B cell (primary cell): ENCODE measurements around the gene SCUBE1. TPM values are rescaled to one million over a fixed set of nuclear protein-coding genes. Genes with fewer than 3 reads are reported as not detected.

Experiments used
- ATAC-seq: fragments of 200-7000 bp; cut with Tn5 transposase; one replicate; pipeline ENCODE4 v1.10.0; 2021; ENCODE audit warnings: low read depth, mild to moderate bottlenecking, moderate number of reproducible peaks, moderate library complexity
- CTCF ChIA-PET: fragments of 350-600 bp; sonication (Branson Sonifier 250); formaldehyde crosslinking; loops from one replicate; lab custom pipeline; 2021; ENCODE audit warnings: antibody characterized with exemption, inconsistent platforms; lab: Charles Lee
- POLR2A ChIA-PET: fragments of 350-600 bp; sonication (Branson Sonifier 250); formaldehyde crosslinking; loops from one replicate; lab custom pipeline; 2021; ENCODE audit warnings: antibody characterized with exemption; lab: Charles Lee
- DNase-seq: peaks from one replicate; pipeline ENCODE4 v3.0.0; 2013
- H2AFZ ChIP-seq: 2 replicates; pipeline ENCODE4 v1.6.1; 2012; ENCODE audit warnings: mild to moderate bottlenecking, low read depth, low read length; ENCODE audit not compliant: insufficient read depth, poor library complexity, severe bottlenecking
- H3K27ac ChIP-seq, 2 donors: 1 replicate in 1 of 2; 2 replicates in 1 of 2; pipeline ENCODE4 v1.5.1; 2012 to 2013; ENCODE audit warnings: low read length in 2 of 2, mild to moderate bottlenecking in 2 of 2, moderate library complexity in 1 of 2
- H3K27me3 ChIP-seq, 4 experiments: fragments of 200-600 bp in 1 of 4; sonication (generic) in 1 of 4; replicated peaks in 1 of 4; 1 replicate in 2 of 4; 2 replicates in 2 of 4; pipeline versions ENCODE4 v1.6.1 to v1.7.0; 2013 to 2016; ENCODE audit warnings: low read length in 3 of 4, mild to moderate bottlenecking in 2 of 4, mixed read lengths in 1 of 4, moderate library complexity in 1 of 4; ENCODE audit not compliant: insufficient read depth in 4 of 4, control insufficient read depth in 3 of 4; ENCODE audit errors: control extremely low read depth in 1 of 4
- H3K36me3 ChIP-seq, 2 experiments: replicated peaks in 1 of 2; 1 replicate in 1 of 2; 2 replicates in 1 of 2; pipeline versions ENCODE4 v1.6.1 to v1.7.1; 2013; ENCODE audit warnings: low read length in 1 of 2; ENCODE audit not compliant: insufficient read depth in 2 of 2, control insufficient read depth in 1 of 2; ENCODE audit errors: control extremely low read depth in 1 of 2, extremely low read depth in 1 of 2
- H3K4me1 ChIP-seq, 2 donors: fragments of 200-600 bp in 1 of 2; sonication (generic) in 1 of 2; 1 replicate in 1 of 2; 2 replicates in 1 of 2; pipeline versions ENCODE4 v1.5.1 to v1.6.1; 2013 to 2017; ENCODE audit warnings: low read length in 2 of 2; ENCODE audit not compliant: control insufficient read depth in 2 of 2, insufficient read depth in 2 of 2
- H3K4me2 ChIP-seq: replicated peaks from 2 replicates; pipeline ENCODE3; 2012; ENCODE audit warnings: mild to moderate bottlenecking, low read depth, low read length; ENCODE audit not compliant: poor library complexity, severe bottlenecking
- H3K4me3 ChIP-seq, 5 experiments: fragments of 200-600 bp in 1 of 5; sonication (generic) in 1 of 5; 1 replicate in 3 of 5; 2 replicates in 2 of 5; pipeline versions ENCODE4 v1.5.1 to v1.7.0; 2011 to 2016; ENCODE audit warnings: low read length in 4 of 5, mild to moderate bottlenecking in 4 of 5, low read depth in 2 of 5, control low read depth in 1 of 5, moderate library complexity in 1 of 5; ENCODE audit not compliant: insufficient read depth in 1 of 5; ENCODE audit errors: control extremely low read depth in 1 of 5, extremely low read depth in 1 of 5
- H3K79me2 ChIP-seq: fragments of 200-600 bp; sonication (generic); one replicate; pipeline ENCODE4 v1.6.0; 2016; ENCODE audit warnings: low read length; ENCODE audit not compliant: control insufficient read depth, insufficient read depth
- H3K9ac ChIP-seq: fragments of 200-600 bp; sonication (generic); 2 replicates; pipeline ENCODE4 v1.6.1; 2017; ENCODE audit warnings: mild to moderate bottlenecking, low read length, moderate library complexity
- H3K9me3 ChIP-seq, 3 donors: one replicate each; pipeline versions ENCODE4 v1.6.1 to v1.7.1; 2013; ENCODE audit warnings: low read length in 2 of 3; ENCODE audit not compliant: control insufficient read depth in 2 of 3, insufficient read depth in 1 of 3; ENCODE audit errors: control extremely low read depth in 1 of 3
- H4K20me1 ChIP-seq: 2 replicates; pipeline ENCODE4 v1.6.0; 2012; ENCODE audit warnings: mild to moderate bottlenecking, low read length; ENCODE audit not compliant: insufficient read depth, control insufficient read depth, poor library complexity, severe bottlenecking
- H3K27ac Mint-ChIP-seq: one replicate; pipeline ENCODE4 v1.8.0; 2021; ENCODE audit warnings: mixed read lengths
- H3K27me3 Mint-ChIP-seq: one replicate; pipeline ENCODE4 v1.8.0; 2021; ENCODE audit warnings: mixed read lengths
- H3K4me1 Mint-ChIP-seq: one replicate; pipeline ENCODE4 v1.8.0; 2021; ENCODE audit warnings: mixed read lengths
- H3K4me3 Mint-ChIP-seq: one replicate; pipeline ENCODE4 v1.8.0; 2021; ENCODE audit warnings: mixed read lengths
- H3K9me3 Mint-ChIP-seq: one replicate; pipeline ENCODE4 v1.8.0; 2022; ENCODE audit warnings: mixed read lengths; ENCODE audit not compliant: insufficient read depth
- EZH2 ChIP-seq: IDR thresholded peaks from 2 replicates; pipeline ENCODE4 v1.6.1; 2012; ENCODE audit warnings: borderline replicate concordance, low read depth, mild to moderate bottlenecking, moderate library complexity, low read length; ENCODE audit not compliant: insufficient read depth, poor library complexity, severe bottlenecking
- WGBS: methylation state at CpG from one replicate; pipeline ENCODE4 v1.1.5; 2013; ENCODE audit warnings: missing lambda C conversion rate; ENCODE audit not compliant: insufficient coverage; 5-methylcytosine and 5-hydroxymethylcytosine counted together
- intact Hi-C: fragments of 100-400 bp; cut with micrococcal nuclease; formaldehyde crosslinking; loops from one replicate; pipeline ENCODE4 v1.10.0; 2022
- polyA plus RNA-seq: library from polyadenylated mRNA; depleted of rRNA; stranded (reverse); fragments of >200 nt; gene quantifications from 2 replicates; pipeline ENCODE4 v1.2.3, GENCODE V29; 2012
- total RNA-seq, 2 donors: library from RNA; stranded (reverse); fragments of 120-200 nt in 1 of 2; gene quantifications; 1 replicate in 1 of 2; 2 replicates in 1 of 2; pipeline versions ENCODE4 v1.2.3 to v1.2.4, GENCODE V29; 2013 to 2022
- TF ChIP-seq, protein P1 (sequence below): fragments of 200-600 bp; IDR thresholded peaks from one replicate; pipeline ENCODE4 v1.8.0; 2022; ENCODE audit warnings: antibody characterized with exemption, mild to moderate bottlenecking

Gene SCUBE1
- total and polyA plus RNA-seq, 2 donors (not counting 1 experiment from before 2014, with no cell fraction given) = not detected

DNA sequence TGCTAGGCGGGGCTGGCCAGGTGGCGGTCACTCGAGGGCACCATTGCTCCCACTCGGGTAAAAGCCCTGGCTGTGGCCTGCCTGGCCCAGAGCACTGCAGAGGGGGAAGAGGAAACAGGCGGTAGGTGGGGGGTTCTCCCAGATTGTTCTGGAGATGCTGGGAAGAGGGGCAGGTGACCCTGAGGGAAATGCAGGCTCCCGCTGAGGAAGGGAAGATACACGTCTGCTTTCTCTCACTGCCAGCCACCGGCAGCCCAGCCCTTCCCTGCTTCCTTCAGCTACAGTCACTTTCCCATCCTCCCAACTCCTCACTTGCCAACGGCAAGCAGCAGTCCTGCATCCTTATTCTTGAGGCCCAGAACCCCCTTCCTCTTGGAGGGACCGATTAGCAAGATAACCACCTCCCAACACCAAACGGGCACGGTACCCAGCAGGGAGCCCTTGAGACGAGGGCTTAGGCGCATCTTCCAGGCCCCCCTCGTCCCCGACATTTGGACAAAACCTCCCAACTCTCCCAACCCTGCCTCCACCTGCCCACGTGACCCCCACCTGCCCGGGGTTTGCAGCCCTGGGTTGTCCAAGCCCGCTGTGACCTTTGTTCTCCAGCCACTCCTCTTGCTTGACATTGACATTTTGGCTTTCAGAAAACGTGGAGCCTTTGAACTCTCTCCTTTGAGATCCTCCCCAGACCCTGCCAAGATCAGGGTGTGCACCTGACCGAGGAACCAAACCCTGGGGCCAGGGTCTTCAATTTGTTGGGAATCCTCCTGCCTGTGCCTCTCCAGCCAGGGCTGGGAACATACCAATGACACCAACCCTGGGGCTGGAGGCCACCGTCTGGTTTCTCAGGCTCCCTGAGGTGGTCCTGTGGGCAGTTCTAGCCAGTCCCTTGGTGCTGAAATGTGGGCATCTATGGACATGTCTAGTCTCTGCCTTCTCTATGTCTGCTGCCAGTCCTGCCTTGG is 107.4 kb downstream of the SCUBE1 start:
- no peak overlapping the region for H3K9ac ChIP-seq
- no peaks in the 10 kb centered on the region for H3K79me2 ChIP-seq
- POLR2A ChIA-PET = no interaction called here
- ATAC-seq (no peak), DNase-seq (no peak)
- H3K27ac ChIP-seq = no peak overlapping the region
- H3K36me3 ChIP-seq = no peaks in the 10 kb centered on the region
- peaks cover 12% of the 10 kb centered on the region for H3K27me3 Mint-ChIP-seq
- WGBS = 82% methylated on average over 22 of the region's 22 CpGs
- H3K4me3 ChIP-seq = no peak overlapping the region
- no peaks in the 10 kb centered on the region for H3K9me3 Mint-ChIP-seq
- no peak overlapping the region for H3K4me3 Mint-ChIP-seq
- TF ChIP-seq EZH2 = no peak
- TF ChIP-seq, protein P1, sequence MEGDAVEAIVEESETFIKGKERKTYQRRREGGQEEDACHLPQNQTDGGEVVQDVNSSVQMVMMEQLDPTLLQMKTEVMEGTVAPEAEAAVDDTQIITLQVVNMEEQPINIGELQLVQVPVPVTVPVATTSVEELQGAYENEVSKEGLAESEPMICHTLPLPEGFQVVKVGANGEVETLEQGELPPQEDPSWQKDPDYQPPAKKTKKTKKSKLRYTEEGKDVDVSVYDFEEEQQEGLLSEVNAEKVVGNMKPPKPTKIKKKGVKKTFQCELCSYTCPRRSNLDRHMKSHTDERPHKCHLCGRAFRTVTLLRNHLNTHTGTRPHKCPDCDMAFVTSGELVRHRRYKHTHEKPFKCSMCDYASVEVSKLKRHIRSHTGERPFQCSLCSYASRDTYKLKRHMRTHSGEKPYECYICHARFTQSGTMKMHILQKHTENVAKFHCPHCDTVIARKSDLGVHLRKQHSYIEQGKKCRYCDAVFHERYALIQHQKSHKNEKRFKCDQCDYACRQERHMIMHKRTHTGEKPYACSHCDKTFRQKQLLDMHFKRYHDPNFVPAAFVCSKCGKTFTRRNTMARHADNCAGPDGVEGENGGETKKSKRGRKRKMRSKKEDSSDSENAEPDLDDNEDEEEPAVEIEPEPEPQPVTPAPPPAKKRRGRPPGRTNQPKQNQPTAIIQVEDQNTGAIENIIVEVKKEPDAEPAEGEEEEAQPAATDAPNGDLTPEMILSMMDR = no peak
- H3K4me1 ChIP-seq = peaks cover 4 to 7% of the 10 kb centered on the region in 2 donors
- no peak overlapping the region for H3K4me2 ChIP-seq
- CTCF ChIA-PET = interaction anchor here (1.5 to 1.6 kb wide), 2 partner anchors 10 to 110 kb away, joined by 6 read pairs; no protein-coding TSS in a partner anchor
- H3K4me1 Mint-ChIP-seq = peaks cover 4% of the 10 kb centered on the region
- peaks cover 0 to 12% (median 0%) of the 10 kb centered on the region in 4 experiments for H3K27me3 ChIP-seq
- no peaks in the 10 kb centered on the region for H4K20me1 ChIP-seq
- H3K27ac Mint-ChIP-seq = no peak overlapping the region
- intact Hi-C loops = no loop called here
- H2AFZ ChIP-seq = no peak overlapping the region
- H3K9me3 ChIP-seq = no peaks in the 10 kb centered on the region
